ENCODE data around the gene CD247. TPM values are rescaled to one million over a fixed set of nuclear protein-coding genes. Genes with fewer than 3 reads are reported as not detected.

The CD247 gene
- total RNA-seq, 1 experiment from 2014 or later = not detected

GRCh38 chr1:167499106-167499505 lies 19.2 kb downstream of the CD247 start:
- H3K36me3 ChIP-seq = no peaks in the 10 kb centered on the region
- peaks cover 42% of the 10 kb centered on the region for H3K27me3 ChIP-seq (replicated peaks)
- DNase-seq (ENCODE audit: low read depth in 1 of 2, low spot score in 2 of 2) = no peak
- no peak overlapping the region for H3K27ac ChIP-seq
- no peaks in the 10 kb centered on the region; the same call in 1 of the 2 replicates for H3K9me3 ChIP-seq (replicated peaks)
- no peaks in the 10 kb centered on the region for H3K4me1 ChIP-seq (replicated peaks)
- no peak overlapping the region for H3K4me3 ChIP-seq

DNA sequence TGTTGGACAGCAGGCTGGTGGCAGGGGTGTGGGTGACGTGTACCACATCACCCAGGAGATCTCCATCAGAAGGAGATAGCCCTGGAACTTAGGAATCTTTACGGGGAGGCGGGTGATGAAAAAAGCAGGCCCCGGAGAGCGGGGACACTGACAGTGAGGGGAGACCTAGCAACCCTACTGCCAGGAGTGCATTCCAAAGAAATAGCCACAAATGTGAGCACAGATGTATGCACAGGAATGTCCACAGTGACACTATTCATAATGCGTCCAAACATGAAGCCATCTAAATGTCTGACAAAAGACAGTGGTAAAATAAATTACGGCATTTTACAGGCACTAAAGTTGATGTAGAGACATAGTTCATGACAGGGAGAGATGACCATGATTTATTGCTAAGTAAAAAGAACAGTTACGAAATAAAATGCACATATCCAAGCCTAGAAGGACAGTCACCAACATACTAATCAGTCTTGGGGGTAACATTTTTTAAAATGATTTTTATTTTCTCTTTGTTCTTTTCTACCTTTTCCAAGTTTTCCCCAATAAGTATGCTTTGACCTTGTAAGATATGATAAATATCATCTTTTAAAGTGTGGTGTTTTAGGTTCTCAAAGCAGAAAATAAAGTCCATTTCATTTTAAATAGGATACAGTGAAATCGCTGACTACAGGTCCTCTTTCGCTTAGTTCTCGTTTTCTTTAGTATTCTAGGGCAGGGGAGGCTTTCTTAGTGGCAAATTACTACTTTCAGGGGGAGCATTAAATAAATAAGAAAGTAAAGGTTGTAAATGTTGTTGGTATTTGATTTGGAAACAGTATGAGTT lies 21.3 kb downstream of the CD247 start:
- Histone ChIP-seq H3K4me3 (no peak overlapping the region), H3K9me3 (replicated peaks) (no peaks in the 10 kb centered on the region; the same call in 1 of the 2 replicates), H3K4me1 (replicated peaks) (no peaks in the 10 kb centered on the region), H3K36me3 (no peaks in the 10 kb centered on the region), H3K27ac (no peak overlapping the region), H3K27me3 (replicated peaks) (peaks cover 35% of the 10 kb centered on the region)
- no peak for DNase-seq (ENCODE audit: low read depth in 1 of 2, low spot score in 2 of 2)

DNA sequence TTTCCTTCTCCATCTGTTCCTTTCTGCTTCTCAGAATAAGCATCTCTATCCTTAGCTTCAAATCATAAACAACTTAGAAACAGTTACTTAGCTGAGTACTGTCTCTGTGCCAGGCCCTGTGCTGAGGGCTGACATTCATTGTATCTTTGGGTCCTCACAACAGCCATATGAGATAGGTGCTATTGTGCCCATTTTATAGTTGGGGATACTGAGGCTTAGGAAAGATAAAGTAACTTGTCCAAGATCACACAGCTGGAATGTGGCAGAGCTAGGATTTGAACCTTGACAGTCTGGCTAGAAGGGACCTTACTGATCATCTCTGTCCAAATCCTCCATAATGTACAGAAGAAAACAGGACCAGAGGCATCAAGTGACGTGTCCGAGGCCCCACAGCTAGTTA lies 25.0 kb downstream of the CD247 start:
- no peaks in the 10 kb centered on the region for H3K4me1 ChIP-seq (replicated peaks)
- H3K4me3 ChIP-seq = no peak overlapping the region
- H3K27ac ChIP-seq = no peak overlapping the region
- DNase-seq (ENCODE audit: low read depth in 1 of 2, low spot score in 2 of 2) = no peak
- H3K36me3 ChIP-seq = no peaks in the 10 kb centered on the region
- no peaks in the 10 kb centered on the region for H3K9me3 ChIP-seq (replicated peaks)
- H3K27me3 ChIP-seq (replicated peaks) = peaks cover 19% of the 10 kb centered on the region

- no peak for DNase-seq (ENCODE audit: low read depth in 1 of 2, low spot score in 2 of 2)
- peaks cover 15% of the 10 kb centered on the region for H3K27me3 ChIP-seq (replicated peaks)
- no peak overlapping the region for H3K4me3 ChIP-seq
- no peak overlapping the region for H3K27ac ChIP-seq
- no peaks in the 10 kb centered on the region for H3K4me1 ChIP-seq (replicated peaks)
- no peaks in the 10 kb centered on the region for H3K9me3 ChIP-seq (replicated peaks)
- no peaks in the 10 kb centered on the region for H3K36me3 ChIP-seq
These were observed 25.8 kb downstream of the CD247 start for GRCh38 chr1:167492481-167492910.

DNA sequence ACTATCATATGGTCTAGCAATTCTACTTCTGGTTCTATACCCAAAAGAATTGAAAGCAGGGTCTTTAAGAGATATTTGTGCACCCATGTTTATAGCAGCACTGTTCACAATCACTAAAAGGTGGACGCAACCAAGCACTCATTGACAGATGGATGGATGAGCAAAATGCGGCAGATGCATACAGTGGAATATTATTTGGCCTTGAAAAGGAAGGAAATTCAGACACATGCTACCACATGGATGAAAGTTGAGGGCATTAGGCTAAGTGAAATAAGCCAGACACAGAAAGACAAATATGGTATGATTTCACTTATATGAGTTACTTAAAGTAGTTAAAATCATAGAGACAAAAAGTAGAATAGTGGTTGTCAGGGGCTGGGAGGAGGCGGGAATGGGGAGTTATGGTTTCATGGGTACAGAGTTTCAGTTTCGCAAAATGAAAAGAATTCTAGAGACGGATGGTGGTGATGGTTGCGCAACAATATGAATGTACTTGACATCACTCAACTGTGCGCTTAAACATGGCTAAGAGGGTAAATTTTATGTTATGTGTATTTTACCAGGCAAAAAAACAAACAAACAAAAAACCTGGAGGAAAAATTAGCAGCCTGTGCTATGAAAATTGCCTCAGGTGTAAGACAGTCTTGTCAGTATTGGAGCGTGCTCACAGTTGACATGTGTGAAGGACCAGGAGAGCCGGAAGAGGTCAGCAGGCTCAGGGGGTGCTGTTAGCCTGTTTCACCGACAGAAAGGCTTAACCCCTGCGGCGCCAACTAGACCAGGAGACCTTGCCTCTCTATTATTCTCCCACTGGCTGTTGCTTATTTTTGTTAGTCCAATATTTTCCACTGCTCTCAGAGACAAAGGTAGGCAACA lies 26.5 kb downstream of the CD247 start:
- no peak for DNase-seq (ENCODE audit: low read depth in 1 of 2, low spot score in 2 of 2)
- H3K36me3 ChIP-seq = no peaks in the 10 kb centered on the region
- peaks cover 10% of the 10 kb centered on the region; the same call in 1 of the 2 replicates for H3K27me3 ChIP-seq (replicated peaks)
- no peaks in the 10 kb centered on the region for H3K9me3 ChIP-seq (replicated peaks)
- H3K4me3 ChIP-seq = no peak overlapping the region
- H3K27ac ChIP-seq = no peak overlapping the region
- H3K4me1 ChIP-seq (replicated peaks) = no peaks in the 10 kb centered on the region

DNA sequence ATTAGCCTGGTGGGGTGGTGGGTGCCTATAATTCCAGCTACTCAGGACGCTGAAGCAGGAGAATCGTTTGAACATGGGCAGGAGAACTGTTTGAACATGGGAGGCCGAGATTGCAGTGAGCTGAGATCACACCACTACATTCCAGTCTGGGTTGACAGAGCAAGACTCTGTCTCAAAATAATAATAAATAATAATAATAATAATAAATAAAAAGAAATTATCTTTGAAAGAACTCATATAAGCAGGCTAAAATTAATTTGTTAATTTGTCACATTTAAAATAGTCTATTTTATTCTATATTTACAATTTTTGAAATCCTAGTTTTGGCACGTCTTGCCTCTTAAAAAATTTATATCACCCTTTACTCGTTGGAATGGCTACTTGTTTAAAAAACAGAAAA lies 27.6 kb downstream of the CD247 start:
- no peaks in the 10 kb centered on the region for H3K4me1 ChIP-seq (replicated peaks)
- H3K36me3 ChIP-seq = no peaks in the 10 kb centered on the region
- DNase-seq (ENCODE audit: low read depth in 1 of 2, low spot score in 2 of 2) = no peak
- H3K27me3 ChIP-seq (replicated peaks) = peaks cover 3% of the 10 kb centered on the region; the same call in 1 of the 2 replicates
- no peak overlapping the region for H3K4me3 ChIP-seq
- no peaks in the 10 kb centered on the region for H3K9me3 ChIP-seq (replicated peaks)
- no peak overlapping the region for H3K27ac ChIP-seq

- H3K27me3 ChIP-seq (replicated peaks) = no peaks in the 10 kb centered on the region
- no peaks in the 10 kb centered on the region for H3K36me3 ChIP-seq
- H3K4me3 ChIP-seq = no peak overlapping the region
- H3K9me3 ChIP-seq (replicated peaks) = no peaks in the 10 kb centered on the region
- DNase-seq (ENCODE audit: low read depth in 1 of 2, low spot score in 2 of 2) = no peak
- H3K27ac ChIP-seq = no peak overlapping the region
- no peaks in the 10 kb centered on the region for H3K4me1 ChIP-seq (replicated peaks)
These were observed 28.6 kb downstream of the CD247 start for GRCh38 chr1:167489571-167490340.

DNA sequence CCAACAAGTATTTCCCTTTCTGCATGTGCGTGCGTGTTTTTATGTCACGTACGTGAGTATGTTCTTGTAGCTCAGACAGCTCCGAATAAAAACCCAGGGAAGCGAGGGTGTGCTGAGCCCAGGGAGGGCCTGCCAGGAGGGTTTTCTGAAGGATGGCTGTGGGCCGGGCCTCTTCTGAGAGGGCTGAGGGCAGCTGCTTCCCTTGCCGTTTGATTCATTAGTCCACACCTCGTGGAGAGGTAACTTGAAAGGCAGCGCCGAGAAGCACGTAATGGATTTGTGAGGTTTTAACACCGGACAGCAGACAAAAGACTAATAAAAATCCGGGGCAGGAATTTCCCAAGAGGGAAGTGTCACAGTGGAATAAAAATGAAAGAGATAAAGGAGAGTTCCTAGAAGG lies 29.5 kb downstream of the CD247 start:
- H3K27me3 ChIP-seq (replicated peaks) = no peaks in the 10 kb centered on the region
- H3K4me1 ChIP-seq (replicated peaks) = no peaks in the 10 kb centered on the region
- no peaks in the 10 kb centered on the region for H3K36me3 ChIP-seq
- no peak overlapping the region for H3K27ac ChIP-seq
- DNase-seq (ENCODE audit: low read depth in 1 of 2, low spot score in 2 of 2) = no peak
- H3K4me3 ChIP-seq = no peak overlapping the region
- no peaks in the 10 kb centered on the region for H3K9me3 ChIP-seq (replicated peaks)

- no peak for DNase-seq (ENCODE audit: low read depth in 1 of 2, low spot score in 2 of 2)
- Histone ChIP-seq H3K27me3 (replicated peaks) (no peaks in the 10 kb centered on the region), H3K4me1 (replicated peaks) (no peaks in the 10 kb centered on the region), H3K27ac (no peak overlapping the region), H3K9me3 (replicated peaks) (no peaks in the 10 kb centered on the region), H3K4me3 (no peak overlapping the region), H3K36me3 (no peaks in the 10 kb centered on the region)
These were observed 30.7 kb downstream of the CD247 start for GRCh38 chr1:167487614-167488013.

DNA sequence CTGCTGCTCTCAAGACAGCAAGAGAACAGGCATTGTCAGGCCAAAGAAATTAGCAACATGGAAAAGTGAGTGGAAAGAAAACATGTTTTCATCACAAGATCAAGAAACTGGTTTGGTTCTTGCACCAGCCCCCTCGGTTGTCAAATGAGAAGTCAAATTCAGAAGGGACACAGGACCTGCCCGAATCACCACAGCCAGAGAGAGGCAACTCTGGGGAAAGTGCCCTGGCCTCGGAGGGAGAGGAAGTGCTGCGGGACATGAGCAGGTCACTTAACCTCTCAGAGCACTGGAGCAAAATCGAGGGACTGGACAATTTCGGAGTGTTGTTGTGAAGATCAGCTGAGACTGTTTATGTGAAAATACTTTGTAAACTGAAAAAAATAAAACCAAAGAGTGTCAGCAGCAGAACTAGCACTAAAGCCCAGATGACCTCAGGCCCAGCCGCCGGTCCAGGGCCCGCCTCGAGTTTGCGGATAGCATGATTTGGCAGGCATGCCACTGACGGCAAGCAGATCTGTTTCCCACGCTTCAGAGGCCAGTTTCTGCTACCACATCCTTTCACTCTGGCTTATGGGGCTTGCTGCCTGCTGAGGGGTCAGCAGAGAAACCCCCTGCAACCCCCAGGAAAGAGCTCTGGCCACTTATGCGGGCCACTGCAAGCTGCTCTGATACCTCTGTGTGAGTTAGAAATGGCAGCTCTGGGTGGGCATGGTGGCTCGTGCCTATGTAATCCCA lies 32.1 kb downstream of the CD247 start:
- no peaks in the 10 kb centered on the region for H3K36me3 ChIP-seq
- H3K4me3 ChIP-seq = no peak overlapping the region
- no peak overlapping the region for H3K27ac ChIP-seq
- H3K27me3 ChIP-seq (replicated peaks) = no peaks in the 10 kb centered on the region
- H3K4me1 ChIP-seq (replicated peaks) = no peaks in the 10 kb centered on the region
- no peak for DNase-seq (ENCODE audit: low read depth in 1 of 2, low spot score in 2 of 2)
- H3K9me3 ChIP-seq (replicated peaks) = no peaks in the 10 kb centered on the region

GRCh38 chr1:167484726-167485502 lies 33.4 kb downstream of the CD247 start:
- Histone ChIP-seq H3K27me3 (replicated peaks) (peaks cover 6% of the 10 kb centered on the region), H3K27ac (no peak overlapping the region), H3K36me3 (no peaks in the 10 kb centered on the region), H3K4me3 (no peak overlapping the region), H3K9me3 (replicated peaks) (no peaks in the 10 kb centered on the region), H3K4me1 (replicated peaks) (no peaks in the 10 kb centered on the region)
- no peak for DNase-seq (ENCODE audit: low read depth in 1 of 2, low spot score in 2 of 2)

- Histone ChIP-seq H3K27ac (no peak overlapping the region), H3K36me3 (no peaks in the 10 kb centered on the region), H3K4me1 (replicated peaks) (no peaks in the 10 kb centered on the region), H3K4me3 (no peak overlapping the region), H3K9me3 (replicated peaks) (no peaks in the 10 kb centered on the region), H3K27me3 (replicated peaks) (peaks cover 6% of the 10 kb centered on the region)
- DNase-seq (ENCODE audit: low read depth in 1 of 2, low spot score in 2 of 2) = no peak
These were observed 34.5 kb downstream of the CD247 start for GRCh38 chr1:167483790-167484189.

Measured in SJSA1 (cell line).